Aorta (tissue), 5 donors: ENCODE measurements around the gene TIMM17B. TPM values are rescaled to one million over a fixed set of nuclear protein-coding genes. Genes with fewer than 3 reads are reported as not detected.

Experiments used
- ATAC-seq: fragments of 200-7000 bp; cut with Tn5 transposase; one replicate; pipeline ENCODE4 v1.9.1; 2022; ENCODE audit warnings: moderate library complexity; ENCODE audit not compliant: low FRiP score
- DNase-seq, 2 donors: peaks; one replicate each; pipeline ENCODE4 v3.0.0-alpha.2; 2020
- H3K27ac ChIP-seq, 2 donors: one replicate each; pipeline ENCODE4 v1.5.1; 2013; ENCODE audit warnings: low read length in 2 of 2, mild to moderate bottlenecking in 2 of 2, moderate library complexity in 2 of 2, control low read depth in 1 of 2, inconsistent platforms in 1 of 2, low read depth in 1 of 2
- H3K27me3 ChIP-seq, 2 donors: one replicate each; pipeline ENCODE4 v1.6.1; 2013; ENCODE audit warnings: control low read depth in 1 of 2, low read length in 1 of 2, mild to moderate bottlenecking in 1 of 2, moderate library complexity in 1 of 2; ENCODE audit not compliant: insufficient read depth in 2 of 2, control insufficient read depth in 1 of 2
- H3K36me3 ChIP-seq, 2 donors: one replicate each; pipeline ENCODE4 v1.6.1; 2013; ENCODE audit warnings: control low read depth in 1 of 2, low read length in 1 of 2, mild to moderate bottlenecking in 1 of 2; ENCODE audit not compliant: insufficient read depth in 2 of 2, control insufficient read depth in 1 of 2
- H3K4me1 ChIP-seq, 2 donors: one replicate each; pipeline ENCODE4 v1.6.1; 2013; ENCODE audit warnings: low read length in 2 of 2, control low read depth in 1 of 2, mild to moderate bottlenecking in 1 of 2, moderate library complexity in 1 of 2; ENCODE audit not compliant: insufficient read depth in 2 of 2, control insufficient read depth in 1 of 2
- H3K4me3 ChIP-seq, 2 donors: one replicate each; pipeline ENCODE4 v1.5.1; 2013; ENCODE audit warnings: low read length in 2 of 2, control low read depth in 1 of 2, mild to moderate bottlenecking in 1 of 2
- H3K9me3 ChIP-seq: one replicate; pipeline ENCODE4 v1.6.1; 2013; ENCODE audit warnings: mild to moderate bottlenecking, low read length; ENCODE audit not compliant: control insufficient read depth
- WGBS, 2 donors: extraction: QIAGEN DNeasy Blood & Tissue Kit; methylation state at CpG; one replicate each; pipeline ENCODE4 v1.1.7; 2013; 5-methylcytosine and 5-hydroxymethylcytosine counted together
- intact Hi-C, 2 donors: fragments of 100-400 bp; cut with DNase I; formaldehyde crosslinking; loops; one replicate each; pipeline versions ENCODE4 v1.14.2 to v1.15.0; 2022
- long read RNA-seq, 2 donors: library from polyadenylated mRNA; unstranded; transcript quantifications; one replicate each; pipeline ENCODE4 v2.0.0, GENCODE V29; 2020 to 2021
- polyA plus RNA-seq, 2 donors: library from polyadenylated mRNA; stranded (reverse); fragments of 200-250 nt; gene quantifications; one replicate each; pipeline ENCODE4 v1.2.3, GENCODE V29; 2013
- total RNA-seq, 2 donors: library from RNA; stranded (reverse); fragmentation: NEBNext Ultra II Directional; extraction: Animal tissue kit (Norgen Biotek cat#: 25700); gene quantifications; one replicate each; pipeline ENCODE4 v1.2.1, GENCODE V29; 2021
- donor health status: healthy with polysubstance abuse.
- donor health status: Bipolar disorder and iron deficiency.
- donor health status: DM: no; HTN: no; CAD: no.
- donor health status: DM: no; HTN: no; CAD: no.
- donor health status: DM: yes; HTN: yes; CAD: no.

The TIMM17B gene
- 10 to 100 TPM; 26.2 TPM for total RNA-seq
- 10 to 100 TPM; 38.6 to 44.5 TPM for polyA plus RNA-seq
- long read RNA-seq, donor 1, partial matches to known transcripts, result 10 of 14 reads
- long read RNA-seq, donor 1, other reads (novel, unspliced or antisense), result 1 of 14 reads
- long read RNA-seq, donor 2, partial matches to known transcripts, result 12 of 13 reads
- long read RNA-seq, donor 2, other reads (novel, unspliced or antisense), result 0 of 13 reads

- intact Hi-C loops, result no loop called here
- whole genome bisulfite sequencing, 2 donors, result 1 to 38% methylated on average over 49 of the region's 49 CpGs
Measured at GRCh38 chrX:48897625-48898306, at the start of gene TIMM17B, which contains the start of gene PQBP1. Gene TIMM17B, minus strand, starts transcription at chrX:48897768. Its CDS starts 19 bp downstream, at chrX:48897749. Gene PQBP1, plus strand, starts transcription at chrX:48897930. Its CDS starts 580 bp downstream, at chrX:48898510.

GRCh38 chrX:48945517-48946348, 48.2 kb upstream of the TIMM17B start:
- ATAC-seq (peak; percentile 73), DNase-seq (peak in 1 of 2 donors; percentile 54)
- H3K27me3 ChIP-seq, result no peaks in the 10 kb centered on the region

More at GRCh38 chrX:48897625-48898306, at the start of gene TIMM17B, which contains the start of gene PQBP1:
- Histone ChIP-seq H3K9me3 (no peaks in the 10 kb centered on the region), H3K4me1 (no peaks in the 10 kb centered on the region), H3K36me3 (no peaks in the 10 kb centered on the region), H3K27me3 (no peaks in the 10 kb centered on the region), H3K4me3 (peak within 1 kb of the TSS in 1 of 2 donors; percentile 67), H3K27ac (peak within 1 kb of the TSS in 1 of 2 donors; percentile 95)
- DNase-seq (peak; percentile 93 to 94), ATAC-seq (peak; percentile 95)

DNA sequence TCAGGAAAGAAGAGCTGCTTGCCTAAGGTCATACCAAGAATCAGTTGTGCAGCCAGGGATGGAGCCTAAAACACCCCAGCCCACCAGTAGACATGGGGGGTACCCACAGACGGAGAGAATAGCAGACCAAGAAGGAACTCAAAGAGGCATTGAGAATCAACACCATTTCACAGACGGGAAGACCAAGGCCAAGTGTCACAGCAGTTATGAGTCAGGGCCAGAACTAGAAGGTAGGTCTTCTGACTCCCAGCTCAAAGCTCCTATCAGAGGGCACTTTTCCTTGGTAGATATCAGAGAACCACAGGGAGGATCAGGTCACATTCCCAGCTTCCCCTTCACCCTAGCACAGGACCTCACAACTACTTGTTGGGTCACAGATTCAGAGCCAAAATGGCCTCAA, 45.3 kb upstream of the TIMM17B start:
- Histone ChIP-seq H3K36me3 (peaks cover 0 to 3% of the 10 kb centered on the region in 2 donors), H3K4me3 (no peak overlapping the region), H3K9me3 (no peaks in the 10 kb centered on the region), H3K27me3 (no peaks in the 10 kb centered on the region), H3K4me1 (no peaks in the 10 kb centered on the region), H3K27ac (no peak overlapping the region)
- 54 to 69% methylated on average over 2 of the region's 2 CpGs for WGBS, 2 donors
- peak in 1 of 2 donors; percentile 0 for DNase-seq
- intact Hi-C loops, result no loop called here
- no peak for ATAC-seq

More at GRCh38 chrX:48945517-48946348, 48.2 kb upstream of the TIMM17B start:
- intact Hi-C loops, result no loop called here
- Histone ChIP-seq H3K9me3 (no peaks in the 10 kb centered on the region), H3K4me3 (no peak overlapping the region), H3K36me3 (peaks cover 0 to 3% of the 10 kb centered on the region in 2 donors), H3K4me1 (no peaks in the 10 kb centered on the region), H3K27ac (no peak overlapping the region)
- WGBS, 2 donors, result 36 to 49% methylated on average over 7 to 8 of the region's 8 CpGs

GRCh38 chrX:48940404-48940955, 42.9 kb upstream of the TIMM17B start:
- peak in 1 of 2 donors; percentile 1 for DNase-seq
- 66 to 85% methylated on average over 2 of the region's 2 CpGs for WGBS, 2 donors
- H3K4me3 ChIP-seq, result no peak overlapping the region
- H3K27ac ChIP-seq, result no peak overlapping the region
- ATAC-seq, result no peak
- peaks cover 0 to 3% of the 10 kb centered on the region in 2 donors for H3K36me3 ChIP-seq
- no peaks in the 10 kb centered on the region for H3K9me3 ChIP-seq
- H3K27me3 ChIP-seq, result no peaks in the 10 kb centered on the region
- no peaks in the 10 kb centered on the region for H3K4me1 ChIP-seq
- intact Hi-C loops, result no loop called here

DNA sequence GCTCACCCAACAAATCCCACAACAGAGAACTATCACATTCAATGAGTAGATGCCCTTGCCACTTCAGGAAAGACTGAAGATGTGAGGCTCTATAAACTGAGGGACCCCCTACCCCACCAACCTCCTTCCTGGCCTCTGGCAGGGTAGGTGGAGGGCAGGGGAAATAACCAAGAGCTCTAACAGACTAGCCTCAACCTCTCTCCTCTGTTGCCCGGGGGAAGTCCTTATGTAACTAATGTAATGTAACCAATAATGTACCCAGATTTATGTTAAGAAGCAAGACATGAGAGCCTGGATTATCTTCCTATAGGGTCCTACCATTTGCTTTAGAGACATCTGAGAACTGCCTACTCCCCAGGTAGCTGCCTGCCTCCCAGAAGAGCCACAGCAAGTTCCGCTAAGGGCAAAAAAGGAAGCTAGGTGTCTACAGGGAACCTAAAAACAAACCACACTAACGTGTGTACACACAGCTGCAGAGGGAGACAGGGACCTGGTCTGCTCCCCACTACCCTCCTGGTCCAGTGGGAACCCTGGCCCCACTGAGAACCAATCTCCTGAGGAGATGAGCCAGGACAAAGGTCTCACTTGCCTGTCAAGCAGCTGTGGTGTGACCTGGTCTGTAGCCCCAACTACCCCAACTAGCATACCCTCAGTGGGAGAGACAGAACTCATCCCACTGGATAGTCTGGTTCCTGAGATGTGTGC, 42.1 kb upstream of the TIMM17B start:
- no peak overlapping the region for H3K4me3 ChIP-seq
- peak in 1 of 2 donors; percentile 9 for DNase-seq
- no peak for ATAC-seq
- no peaks in the 10 kb centered on the region for H3K27me3 ChIP-seq
- H3K27ac ChIP-seq, result no peak overlapping the region
- 71 to 80% methylated on average over 3 of the region's 3 CpGs for WGBS, 2 donors
- H3K4me1 ChIP-seq, result no peaks in the 10 kb centered on the region
- H3K36me3 ChIP-seq, result peaks cover 0 to 5% of the 10 kb centered on the region in 2 donors
- H3K9me3 ChIP-seq, result no peaks in the 10 kb centered on the region
- intact Hi-C loops, result no loop called here

DNA sequence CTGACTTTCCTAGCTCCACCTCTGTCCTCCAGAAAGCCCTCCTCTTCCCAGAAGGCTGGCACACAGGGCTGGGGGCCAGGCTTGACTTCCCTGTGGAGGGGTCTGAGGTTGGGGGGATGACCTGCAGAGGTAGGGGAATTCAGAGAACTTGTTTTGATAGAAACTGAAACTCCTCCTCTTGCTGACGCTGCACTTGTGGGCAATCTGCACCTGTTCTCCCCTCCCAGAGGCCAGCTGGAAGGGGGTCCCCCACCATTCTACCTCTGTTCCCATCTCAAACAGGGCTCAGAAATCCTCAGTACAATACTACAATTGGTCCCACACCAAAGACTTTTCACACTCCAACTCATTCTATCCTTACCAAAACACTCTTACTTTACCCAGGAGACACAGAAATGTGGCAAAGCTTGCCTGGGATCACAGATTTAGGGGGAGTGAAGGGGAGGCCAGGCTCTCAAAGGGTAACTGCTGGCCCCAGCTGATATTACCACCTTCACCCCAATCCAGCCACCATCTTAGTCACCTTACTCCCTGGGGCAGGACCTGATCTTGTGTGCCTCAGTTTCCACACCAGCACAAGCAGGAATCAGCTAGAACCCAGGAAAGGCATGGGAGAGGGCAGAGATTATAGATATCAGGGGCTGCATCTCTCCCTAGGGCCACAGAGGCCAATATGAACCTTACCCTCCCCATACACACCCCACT, 41.3 kb upstream of the TIMM17B start:
- intact Hi-C loops, result no loop called here
- peaks cover 0 to 5% of the 10 kb centered on the region in 2 donors for H3K36me3 ChIP-seq
- WGBS, 2 donors, result 72 to 83% methylated on average over 1 of the region's 1 CpG
- no peaks in the 10 kb centered on the region for H3K9me3 ChIP-seq
- no peak overlapping the region for H3K4me3 ChIP-seq
- ATAC-seq, result no peak
- peak in 1 of 2 donors; percentile 30 for DNase-seq
- no peaks in the 10 kb centered on the region for H3K4me1 ChIP-seq
- H3K27ac ChIP-seq, result no peak overlapping the region
- H3K27me3 ChIP-seq, result no peaks in the 10 kb centered on the region

DNA sequence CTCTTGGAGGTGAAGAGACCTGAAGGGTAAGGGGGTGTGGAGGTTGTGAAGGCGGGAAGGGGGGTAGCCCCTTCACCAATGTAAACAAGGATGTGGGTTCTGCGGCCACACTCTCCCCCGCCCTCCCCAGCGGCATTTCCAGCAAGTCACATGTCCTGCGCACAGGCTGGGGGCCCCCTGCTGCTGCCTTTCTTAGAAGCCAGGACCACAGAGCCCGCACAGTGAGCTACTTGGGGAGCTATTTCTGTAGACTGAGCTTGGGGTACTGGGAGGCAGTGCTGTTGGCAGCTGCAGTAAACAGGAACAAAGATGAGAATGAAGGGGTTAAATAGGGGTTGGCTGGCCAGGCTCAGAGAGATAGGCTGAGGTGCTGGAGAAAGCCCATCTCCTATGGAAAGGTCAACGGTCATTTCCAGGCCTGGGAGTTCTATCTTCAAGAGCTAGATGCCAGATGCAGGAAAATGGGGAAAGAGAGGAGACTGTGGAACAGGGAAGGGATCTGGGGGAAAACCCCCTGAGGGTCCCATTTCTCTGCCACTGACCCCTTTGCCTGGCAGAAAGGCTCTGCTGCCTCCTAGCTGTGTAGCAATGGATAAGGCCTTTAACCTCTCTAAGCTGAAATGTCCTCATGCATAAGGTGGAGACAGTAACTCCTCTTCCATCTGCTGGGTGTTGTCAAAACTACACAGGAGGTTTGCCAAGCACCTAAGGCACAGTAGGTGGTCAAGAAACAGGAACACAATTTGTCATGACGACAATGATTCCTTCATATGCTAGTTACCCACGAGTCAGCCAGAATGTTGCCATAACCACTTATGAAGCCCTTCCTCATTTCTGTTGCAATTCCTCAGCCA, 39.7 kb upstream of the TIMM17B start:
- intact Hi-C loops, result no loop called here
- no peak for ATAC-seq
- H3K27ac ChIP-seq, result no peak overlapping the region

More for the DNA sequence above, 39.7 kb upstream of the TIMM17B start:
- Histone ChIP-seq H3K36me3 (peaks cover 0 to 3% of the 10 kb centered on the region in 2 donors), H3K4me1 (no peaks in the 10 kb centered on the region), H3K9me3 (no peaks in the 10 kb centered on the region), H3K27me3 (no peaks in the 10 kb centered on the region), H3K4me3 (no peak overlapping the region)
- DNase-seq, result peak in 1 of 2 donors; percentile 79
- WGBS, 2 donors, result 41 to 45% methylated on average over 9 of the region's 9 CpGs
